GM12878 (cell line): Measurements from ENCODE around the gene SHPK. TPM values are rescaled to one million over a fixed set of nuclear protein-coding genes. Genes with fewer than 3 reads are reported as not detected.

Source experiments
- ATAC-seq: fragments of 200-7000 bp; cut with Tn5 transposase; 3 replicates; pipeline ENCODE4 v1.9.1; 2020; ENCODE audit warnings: mild to moderate bottlenecking, moderate library complexity
- BruUV-seq: library from RNA; stranded (reverse); fragments of 400-500 nt; replicated peaks from 2 replicates; lab custom pipeline; 2021; lab: Mats Ljungman, UMichigan
- CTCF ChIA-PET: fragments of 300-600 bp; sonication (Branson Sonifier 250); formaldehyde crosslinking; extraction: SDS; loops from one replicate; lab custom pipeline; 2021; ENCODE audit warnings: inconsistent platforms; lab: Yijun Ruan, JAX
- POLR2A ChIA-PET: fragments of 350-600 bp; formaldehyde crosslinking; extraction: SDS; loops from one replicate; lab custom pipeline; 2021; ENCODE audit warnings: inconsistent platforms; lab: Charles Lee
- RAD21 ChIA-PET: fragments of 300-600 bp; sonication (Branson Sonifier 250); formaldehyde crosslinking; loops from one replicate; lab custom pipeline; 2023; ENCODE audit warnings: antibody characterized with exemption; ENCODE audit not compliant: unreplicated experiment; lab: Charles Lee
- SMC1A ChIA-PET: fragments of 300-600 bp; sonication (Branson Sonifier 250); formaldehyde crosslinking; loops from one replicate; lab custom pipeline; 2023; ENCODE audit not compliant: unreplicated experiment, uncharacterized antibody; lab: Charles Lee
- DNase-seq: peaks from one replicate; pipeline ENCODE4 v3.0.0-alpha.2; 2011; ENCODE audit warnings: low read depth, low spot score
- FAIRE-seq: peaks from 3 replicates; lab custom pipeline; 2011; peaks lifted over from hg19 to GRCh38; lab: Jason Lieb, UNC
- H2AFZ ChIP-seq: 2 replicates; pipeline ENCODE4 v1.6.0; 2011; ENCODE audit warnings: low read depth, low read length, control low read depth; ENCODE audit not compliant: control insufficient read depth
- H3K27ac ChIP-seq: 2 replicates; pipeline ENCODE4 v1.5.1; 2011; ENCODE audit warnings: control low read depth; ENCODE audit not compliant: control insufficient read depth, insufficient read depth
- H3K27me3 ChIP-seq, 2 experiments: replicated peaks in 1 of 2; 2 replicates each; pipeline versions ENCODE4 v1.6.0 to v1.6.1; 2011; ENCODE audit warnings: low read length in 1 of 2; ENCODE audit not compliant: control insufficient read depth in 2 of 2, insufficient read depth in 2 of 2
- H3K36me3 ChIP-seq, 2 experiments: 2 replicates each; pipeline ENCODE4 v1.5.1; 2011; ENCODE audit warnings: low read length in 1 of 2; ENCODE audit not compliant: control insufficient read depth in 2 of 2, insufficient read depth in 2 of 2
- H3K4me1 ChIP-seq: 2 replicates; pipeline ENCODE4 v1.6.1; 2011; ENCODE audit warnings: mild to moderate bottlenecking, low read length, moderate library complexity, mixed read lengths; ENCODE audit not compliant: control insufficient read depth, insufficient read depth
- H3K4me2 ChIP-seq: 2 replicates; pipeline ENCODE4 v1.6.0; 2011; ENCODE audit warnings: control low read depth; ENCODE audit not compliant: control insufficient read depth, insufficient read depth
- H3K4me3 ChIP-seq: fragments of 200-600 bp; sonication (generic); 2 replicates; pipeline ENCODE4 v1.5.1; 2016
- H3K79me2 ChIP-seq: 2 replicates; pipeline ENCODE4 v1.6.0; 2011; ENCODE audit warnings: low read length; ENCODE audit not compliant: control insufficient read depth, insufficient read depth
- H3K9ac ChIP-seq: 2 replicates; pipeline ENCODE4 v1.8.0; 2011; ENCODE audit warnings: low read length, control low read depth, mixed read lengths; ENCODE audit not compliant: control insufficient read depth, insufficient read depth
- H3K9me3 ChIP-seq: replicated peaks from 3 replicates; pipeline ENCODE4 v1.5.1; 2011; ENCODE audit warnings: mild to moderate bottlenecking, low read length; ENCODE audit not compliant: control insufficient read depth, insufficient read depth
- H4K20me1 ChIP-seq: 2 replicates; pipeline ENCODE4 v1.6.0; 2011; ENCODE audit not compliant: control insufficient read depth, insufficient read depth
- ETV6 ChIP-seq, 2 experiments: fragments of 450-650 bp in 1 of 2; IDR thresholded peaks in 1 of 2; conservative IDR thresholded peaks in 1 of 2; 2 replicates each; pipeline ENCODE4 v1.6.1; 2014; ENCODE audit warnings: antibody characterized with exemption in 1 of 2, borderline replicate concordance in 1 of 2, low read depth in 1 of 2, mild to moderate bottlenecking in 1 of 2, moderate library complexity in 1 of 2
- HDGF ChIP-seq: fragments of 450-650 bp; IDR thresholded peaks from 2 replicates; pipeline ENCODE4 v1.6.1; 2016; ENCODE audit warnings: antibody characterized with exemption
- MEF2A ChIP-seq: IDR thresholded peaks from 2 replicates; pipeline ENCODE4 v1.6.1; 2011; ENCODE audit warnings: low read depth, mild to moderate bottlenecking, low read length, moderate library complexity; ENCODE audit not compliant: insufficient read depth
- MXI1 ChIP-seq: fragments of 150-350 bp; IDR thresholded peaks from 2 replicates; pipeline ENCODE4 v1.6.1; 2011; ENCODE audit warnings: low read depth, mild to moderate bottlenecking, inconsistent platforms, low read length, improper control_type of control experiment
- NBN ChIP-seq: fragments of 450-650 bp; IDR thresholded peaks from 2 replicates; pipeline ENCODE4 v1.6.1; 2016
- RAD21 ChIP-seq: IDR thresholded peaks from 2 replicates; pipeline ENCODE4 v1.6.1; 2011; ENCODE audit warnings: mild to moderate bottlenecking, low read depth, low read length, moderate library complexity; ENCODE audit not compliant: insufficient read depth
- SIX5 ChIP-seq: IDR thresholded peaks from 2 replicates; pipeline ENCODE4 v1.6.1; 2011; ENCODE audit warnings: mild to moderate bottlenecking, low read depth, low read length, moderate library complexity; ENCODE audit not compliant: severe bottlenecking
- WGBS: methylation state at CpG from one replicate; pipeline ENCODE4 v1.1.6; 2016; ENCODE audit warnings: low lambda C conversion rate; ENCODE audit not compliant: insufficient replicate concordance, insufficient coverage; ENCODE audit errors: missing lambda C conversion rate; 5-methylcytosine and 5-hydroxymethylcytosine counted together
- in situ Hi-C: fragments of 300-500 bp; cut with MboI; formaldehyde crosslinking; loops from 9 replicates; pipeline ENCODE4 v1.14.3; 2018; ENCODE audit warnings: mixed read lengths
- intact Hi-C: fragments of 100-400 bp; cut with micrococcal nuclease; formaldehyde crosslinking; loops from one replicate; pipeline ENCODE4 v1.14.2; 2022; ENCODE audit not compliant: unreplicated experiment
- polyA plus RNA-seq, 11 experiments: library from polyadenylated mRNA; depleted of rRNA in 4 of 11; unstranded in 6 of 11; stranded (reverse) in 5 of 11; fragments of >200 nt; fragmentation: Nextera tagmentation in 4 of 11; fragmentation: Illumina TruSeq in 1 of 11; extraction: Ambion mirVana in 4 of 11; extraction: Trizol in 1 of 11; gene quantifications; 1 replicate in 1 of 11; 2 replicates in 10 of 11; pipeline versions ENCODE4 v1.2.1 to v1.2.3, GENCODE V29; 2011 to 2016; ENCODE audit warnings: inconsistent platforms in 2 of 11, missing spikeins in 2 of 11, low read depth in 1 of 11
- total RNA-seq, 4 experiments: library from RNA; depleted of rRNA in 3 of 4; stranded (reverse); fragments of >200 nt in 3 of 4; fragmentation: Illumina TruSeq in 1 of 4; extraction: Trizol in 1 of 4; gene quantifications; 2 replicates each; pipeline versions ENCODE4 v1.2.1 to v1.2.3, GENCODE V29; 2013 to 2021
- TF ChIP-seq, protein P1 (sequence below): fragments of 450-650 bp; IDR thresholded peaks from 2 replicates; pipeline ENCODE4 v1.6.1; 2016; ENCODE audit warnings: mild to moderate bottlenecking
- TF ChIP-seq, protein P2 (sequence below): fragments of 450-650 bp; IDR thresholded peaks from 2 replicates; pipeline ENCODE4 v1.6.1; 2017; ENCODE audit warnings: borderline replicate concordance
- TF ChIP-seq, protein P3 (sequence below): fragments of 450-650 bp; IDR thresholded peaks from 2 replicates; pipeline ENCODE4 v1.6.1; 2017; ENCODE audit warnings: mild to moderate bottlenecking, moderate library complexity
- TF ChIP-seq, protein P4 (sequence below): IDR thresholded peaks from 2 replicates; pipeline ENCODE4 v1.6.1; 2012; ENCODE audit warnings: low read depth, low read length, improper control_type of control experiment
- TF ChIP-seq, protein P5 (sequence below): fragments of 450-650 bp; IDR thresholded peaks from 2 replicates; pipeline ENCODE4 v1.6.1; 2017; ENCODE audit warnings: low read depth, mild to moderate bottlenecking, moderate library complexity

SHPK gene
- total and polyA plus RNA-seq, 10 of the 15 experiments (the other 5 are each of a cell fraction or from before 2014, with no cell fraction given), result 1.7 to 16.6 (median 12.9) TPM

DNA sequence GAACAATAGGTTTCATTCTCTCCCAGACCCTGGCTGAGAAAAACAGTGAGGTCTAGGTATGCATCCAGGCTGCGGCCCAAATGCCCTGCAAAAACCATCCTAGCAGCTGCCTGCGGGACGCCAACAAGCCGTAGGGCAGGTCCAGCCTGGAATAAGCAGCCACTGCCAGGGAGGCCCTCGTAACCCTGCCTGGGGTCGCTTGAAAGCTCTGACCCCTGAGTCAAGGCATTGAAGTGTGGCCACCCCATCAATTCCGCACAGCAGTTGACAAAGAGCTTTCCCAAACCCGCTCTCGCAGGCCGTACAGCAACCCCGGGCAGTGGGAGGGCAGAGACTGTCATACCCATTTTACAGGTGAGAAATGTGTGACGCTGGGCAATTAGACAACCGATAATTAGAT is 38.0 kb downstream of the SHPK start:
- WGBS, result 91% methylated on average over 13 of the region's 13 CpGs
- Histone ChIP-seq H3K27ac (no peak overlapping the region), H3K79me2 (no peaks in the 10 kb centered on the region), H3K27me3 (no peaks in the 10 kb centered on the region), H3K4me3 (no peak overlapping the region), H3K9me3 (no peaks in the 10 kb centered on the region), H2AFZ (no peak overlapping the region), H3K4me1 (no peaks in the 10 kb centered on the region), H4K20me1 (no peaks in the 10 kb centered on the region), H3K4me2 (no peak overlapping the region), H3K9ac (no peak overlapping the region), H3K36me3 (no peaks in the 10 kb centered on the region)
- BruUV-seq, result no TSS peak
- ChIA-PET SMC1A (interaction anchor here (0.5 to 0.6 kb wide), 2 partner anchors 129 to 228 kb away, joined by 3 read pairs; no protein-coding TSS in a partner anchor), CTCF (no interaction called here), RAD21 (no interaction called here), POLR2A (no interaction called here)
- ATAC-seq, result no peak
- DNase-seq, result no peak
- no peak for FAIRE-seq
- intact Hi-C loops, result no loop called here
- in situ Hi-C loops, result no loop called here
- no peak for TF ChIP-seq ETV6 (conservative IDR thresholded peaks at IDR 0.05 in 1 of 2, IDR thresholded peaks at IDR 0.05 in 1 of 2; ENCODE audit: borderline replicate concordance in 1 of 2, low read depth in 1 of 2)
- TF ChIP-seq HDGF, result no peak
- TF ChIP-seq NBN, result no peak
- TF ChIP-seq, protein P1, sequence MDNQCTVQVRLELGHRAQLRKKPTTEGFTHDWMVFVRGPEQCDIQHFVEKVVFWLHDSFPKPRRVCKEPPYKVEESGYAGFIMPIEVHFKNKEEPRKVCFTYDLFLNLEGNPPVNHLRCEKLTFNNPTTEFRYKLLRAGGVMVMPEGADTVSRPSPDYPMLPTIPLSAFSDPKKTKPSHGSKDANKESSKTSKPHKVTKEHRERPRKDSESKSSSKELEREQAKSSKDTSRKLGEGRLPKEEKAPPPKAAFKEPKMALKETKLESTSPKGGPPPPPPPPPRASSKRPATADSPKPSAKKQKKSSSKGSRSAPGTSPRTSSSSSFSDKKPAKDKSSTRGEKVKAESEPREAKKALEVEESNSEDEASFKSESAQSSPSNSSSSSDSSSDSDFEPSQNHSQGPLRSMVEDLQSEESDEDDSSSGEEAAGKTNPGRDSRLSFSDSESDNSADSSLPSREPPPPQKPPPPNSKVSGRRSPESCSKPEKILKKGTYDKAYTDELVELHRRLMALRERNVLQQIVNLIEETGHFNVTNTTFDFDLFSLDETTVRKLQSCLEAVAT, result no peak
- TF ChIP-seq MXI1, result no peak
- no peak for TF ChIP-seq RAD21
- TF ChIP-seq, protein P2, sequence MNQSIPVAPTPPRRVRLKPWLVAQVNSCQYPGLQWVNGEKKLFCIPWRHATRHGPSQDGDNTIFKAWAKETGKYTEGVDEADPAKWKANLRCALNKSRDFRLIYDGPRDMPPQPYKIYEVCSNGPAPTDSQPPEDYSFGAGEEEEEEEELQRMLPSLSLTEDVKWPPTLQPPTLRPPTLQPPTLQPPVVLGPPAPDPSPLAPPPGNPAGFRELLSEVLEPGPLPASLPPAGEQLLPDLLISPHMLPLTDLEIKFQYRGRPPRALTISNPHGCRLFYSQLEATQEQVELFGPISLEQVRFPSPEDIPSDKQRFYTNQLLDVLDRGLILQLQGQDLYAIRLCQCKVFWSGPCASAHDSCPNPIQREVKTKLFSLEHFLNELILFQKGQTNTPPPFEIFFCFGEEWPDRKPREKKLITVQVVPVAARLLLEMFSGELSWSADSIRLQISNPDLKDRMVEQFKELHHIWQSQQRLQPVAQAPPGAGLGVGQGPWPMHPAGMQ, result no peak
- TF ChIP-seq MEF2A, result no peak
- TF ChIP-seq, protein P3, sequence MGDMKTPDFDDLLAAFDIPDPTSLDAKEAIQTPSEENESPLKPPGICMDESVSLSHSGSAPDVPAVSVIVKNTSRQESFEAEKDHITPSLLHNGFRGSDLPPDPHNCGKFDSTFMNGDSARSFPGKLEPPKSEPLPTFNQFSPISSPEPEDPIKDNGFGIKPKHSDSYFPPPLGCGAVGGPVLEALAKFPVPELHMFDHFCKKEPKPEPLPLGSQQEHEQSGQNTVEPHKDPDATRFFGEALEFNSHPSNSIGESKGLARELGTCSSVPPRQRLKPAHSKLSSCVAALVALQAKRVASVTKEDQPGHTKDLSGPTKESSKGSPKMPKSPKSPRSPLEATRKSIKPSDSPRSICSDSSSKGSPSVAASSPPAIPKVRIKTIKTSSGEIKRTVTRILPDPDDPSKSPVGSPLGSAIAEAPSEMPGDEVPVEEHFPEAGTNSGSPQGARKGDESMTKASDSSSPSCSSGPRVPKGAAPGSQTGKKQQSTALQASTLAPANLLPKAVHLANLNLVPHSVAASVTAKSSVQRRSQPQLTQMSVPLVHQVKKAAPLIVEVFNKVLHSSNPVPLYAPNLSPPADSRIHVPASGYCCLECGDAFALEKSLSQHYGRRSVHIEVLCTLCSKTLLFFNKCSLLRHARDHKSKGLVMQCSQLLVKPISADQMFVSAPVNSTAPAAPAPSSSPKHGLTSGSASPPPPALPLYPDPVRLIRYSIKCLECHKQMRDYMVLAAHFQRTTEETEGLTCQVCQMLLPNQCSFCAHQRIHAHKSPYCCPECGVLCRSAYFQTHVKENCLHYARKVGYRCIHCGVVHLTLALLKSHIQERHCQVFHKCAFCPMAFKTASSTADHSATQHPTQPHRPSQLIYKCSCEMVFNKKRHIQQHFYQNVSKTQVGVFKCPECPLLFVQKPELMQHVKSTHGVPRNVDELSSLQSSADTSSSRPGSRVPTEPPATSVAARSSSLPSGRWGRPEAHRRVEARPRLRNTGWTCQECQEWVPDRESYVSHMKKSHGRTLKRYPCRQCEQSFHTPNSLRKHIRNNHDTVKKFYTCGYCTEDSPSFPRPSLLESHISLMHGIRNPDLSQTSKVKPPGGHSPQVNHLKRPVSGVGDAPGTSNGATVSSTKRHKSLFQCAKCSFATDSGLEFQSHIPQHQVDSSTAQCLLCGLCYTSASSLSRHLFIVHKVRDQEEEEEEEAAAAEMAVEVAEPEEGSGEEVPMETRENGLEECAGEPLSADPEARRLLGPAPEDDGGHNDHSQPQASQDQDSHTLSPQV, result no peak
- TF ChIP-seq, protein P4, sequence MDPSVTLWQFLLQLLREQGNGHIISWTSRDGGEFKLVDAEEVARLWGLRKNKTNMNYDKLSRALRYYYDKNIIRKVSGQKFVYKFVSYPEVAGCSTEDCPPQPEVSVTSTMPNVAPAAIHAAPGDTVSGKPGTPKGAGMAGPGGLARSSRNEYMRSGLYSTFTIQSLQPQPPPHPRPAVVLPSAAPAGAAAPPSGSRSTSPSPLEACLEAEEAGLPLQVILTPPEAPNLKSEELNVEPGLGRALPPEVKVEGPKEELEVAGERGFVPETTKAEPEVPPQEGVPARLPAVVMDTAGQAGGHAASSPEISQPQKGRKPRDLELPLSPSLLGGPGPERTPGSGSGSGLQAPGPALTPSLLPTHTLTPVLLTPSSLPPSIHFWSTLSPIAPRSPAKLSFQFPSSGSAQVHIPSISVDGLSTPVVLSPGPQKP, result no peak
- TF ChIP-seq, protein P5, sequence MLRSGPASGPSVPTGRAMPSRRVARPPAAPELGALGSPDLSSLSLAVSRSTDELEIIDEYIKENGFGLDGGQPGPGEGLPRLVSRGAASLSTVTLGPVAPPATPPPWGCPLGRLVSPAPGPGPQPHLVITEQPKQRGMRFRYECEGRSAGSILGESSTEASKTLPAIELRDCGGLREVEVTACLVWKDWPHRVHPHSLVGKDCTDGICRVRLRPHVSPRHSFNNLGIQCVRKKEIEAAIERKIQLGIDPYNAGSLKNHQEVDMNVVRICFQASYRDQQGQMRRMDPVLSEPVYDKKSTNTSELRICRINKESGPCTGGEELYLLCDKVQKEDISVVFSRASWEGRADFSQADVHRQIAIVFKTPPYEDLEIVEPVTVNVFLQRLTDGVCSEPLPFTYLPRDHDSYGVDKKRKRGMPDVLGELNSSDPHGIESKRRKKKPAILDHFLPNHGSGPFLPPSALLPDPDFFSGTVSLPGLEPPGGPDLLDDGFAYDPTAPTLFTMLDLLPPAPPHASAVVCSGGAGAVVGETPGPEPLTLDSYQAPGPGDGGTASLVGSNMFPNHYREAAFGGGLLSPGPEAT, result no peak
- no peak for TF ChIP-seq SIX5
